ENCODE measurements around the gene CCDC188. TPM values are rescaled to one million over a fixed set of nuclear protein-coding genes. Genes with fewer than 3 reads are reported as not detected.

CCDC188 gene
- total RNA-seq, 1 donor from 2014 or later: 8.6 TPM

- TF ChIP-seq CTCF (conservative IDR thresholded peaks at IDR 0.05): no peak
- no peak for DNase-seq (ENCODE audit: low read depth, low spot score)
- Mint-ChIP-seq H3K4me3 (peak overlapping the region; percentile 54), H3K9me3 (no peaks in the 10 kb centered on the region), H3K36me3 (ENCODE audit: low read depth) (peaks cover 9% of the 10 kb centered on the region), H3K27me3 (ENCODE audit: low read depth) (peaks cover 14% of the 10 kb centered on the region), H3K4me1 (peaks cover 12% of the 10 kb centered on the region), H3K27ac (ENCODE audit: unreplicated experiment) (no peak overlapping the region)
Observed at GRCh38 chr22:20112623-20113511, 38.0 kb downstream of the CCDC188 start.

- no peaks in the 10 kb centered on the region for H3K9me3 Mint-ChIP-seq
- peak overlapping the region; percentile 75 for H3K4me3 Mint-ChIP-seq
- H3K27me3 Mint-ChIP-seq (ENCODE audit: low read depth): peaks cover 13% of the 10 kb centered on the region
- H3K27ac Mint-ChIP-seq (ENCODE audit: unreplicated experiment): no peak overlapping the region
- peaks cover 9% of the 10 kb centered on the region for H3K36me3 Mint-ChIP-seq (ENCODE audit: low read depth)
- no peak for DNase-seq (ENCODE audit: low read depth, low spot score)
- no peak for TF ChIP-seq CTCF (conservative IDR thresholded peaks at IDR 0.05)
- peaks cover 12% of the 10 kb centered on the region for H3K4me1 Mint-ChIP-seq
Observed at GRCh38 chr22:20111689-20112622, 38.9 kb downstream of the CCDC188 start.

GRCh38 chr22:20111045-20111688, 39.7 kb downstream of the CCDC188 start:
- Mint-ChIP-seq H3K4me3 (peak overlapping the region; percentile 80), H3K27me3 (ENCODE audit: low read depth) (peaks cover 13% of the 10 kb centered on the region), H3K9me3 (no peaks in the 10 kb centered on the region), H3K27ac (ENCODE audit: unreplicated experiment) (no peak overlapping the region), H3K36me3 (ENCODE audit: low read depth) (peaks cover 9% of the 10 kb centered on the region), H3K4me1 (peaks cover 12% of the 10 kb centered on the region)
- DNase-seq (ENCODE audit: low read depth, low spot score): no peak
- TF ChIP-seq CTCF (conservative IDR thresholded peaks at IDR 0.05): peak; percentile 60

- Mint-ChIP-seq H3K27me3 (ENCODE audit: low read depth) (peaks cover 13% of the 10 kb centered on the region), H3K36me3 (ENCODE audit: low read depth) (peaks cover 9% of the 10 kb centered on the region), H3K9me3 (no peaks in the 10 kb centered on the region), H3K27ac (ENCODE audit: unreplicated experiment) (no peak overlapping the region), H3K4me1 (peaks cover 11% of the 10 kb centered on the region), H3K4me3 (peak overlapping the region; percentile 80)
- DNase-seq (ENCODE audit: low read depth, low spot score): no peak
- no peak for TF ChIP-seq CTCF (conservative IDR thresholded peaks at IDR 0.05)
Observed at GRCh38 chr22:20110359-20110985, 40.4 kb downstream of the CCDC188 start.
